ENCODE results near the gene WNT3A.

Gene WNT3A

DNA sequence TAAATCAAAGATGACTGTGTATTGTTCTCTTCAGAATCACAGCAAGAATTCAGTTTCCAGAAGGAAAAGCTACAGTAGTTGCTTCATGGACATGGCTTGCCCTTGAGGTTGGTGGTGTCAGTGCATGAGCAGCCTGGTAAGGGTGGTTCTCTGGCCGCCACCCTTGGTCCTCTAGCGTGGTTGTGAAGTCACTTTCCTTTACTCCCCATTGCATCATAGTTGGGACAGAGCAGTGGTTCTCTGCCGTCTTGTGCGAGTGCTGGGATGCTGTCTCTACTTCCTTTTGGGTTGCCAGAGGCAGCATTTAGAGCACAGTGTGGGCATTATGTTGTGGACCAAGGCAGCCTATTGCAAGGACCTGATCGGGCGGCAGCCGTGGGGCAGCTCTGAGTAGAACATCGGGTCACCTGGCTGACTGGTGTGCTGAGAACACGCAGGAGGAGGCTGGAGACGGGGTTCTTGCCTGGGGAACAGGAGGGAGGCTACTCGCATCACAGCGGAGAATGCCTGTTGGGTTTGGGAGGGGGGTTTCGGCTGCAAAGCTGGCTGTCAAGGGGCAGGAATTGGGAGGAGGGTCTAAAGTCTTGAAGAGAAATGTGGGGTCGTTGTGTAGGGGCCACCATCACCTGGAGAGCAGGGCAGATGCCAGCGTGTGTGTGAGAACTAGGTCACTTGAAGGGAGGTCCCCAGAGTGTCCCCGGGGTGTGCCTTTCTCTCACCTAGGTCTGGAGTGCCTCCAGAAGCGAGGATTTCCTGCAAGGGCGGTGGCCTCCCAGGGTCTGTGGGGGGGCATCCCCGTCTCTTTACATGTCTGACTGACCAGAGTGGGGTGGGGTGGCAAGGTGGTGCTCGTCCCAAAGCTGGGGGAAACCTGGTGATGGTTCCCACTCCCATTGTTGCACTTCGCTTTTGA lies 82.0 kb downstream of the WNT3A start:
- DNase-seq, result peak; percentile 64

DNA sequence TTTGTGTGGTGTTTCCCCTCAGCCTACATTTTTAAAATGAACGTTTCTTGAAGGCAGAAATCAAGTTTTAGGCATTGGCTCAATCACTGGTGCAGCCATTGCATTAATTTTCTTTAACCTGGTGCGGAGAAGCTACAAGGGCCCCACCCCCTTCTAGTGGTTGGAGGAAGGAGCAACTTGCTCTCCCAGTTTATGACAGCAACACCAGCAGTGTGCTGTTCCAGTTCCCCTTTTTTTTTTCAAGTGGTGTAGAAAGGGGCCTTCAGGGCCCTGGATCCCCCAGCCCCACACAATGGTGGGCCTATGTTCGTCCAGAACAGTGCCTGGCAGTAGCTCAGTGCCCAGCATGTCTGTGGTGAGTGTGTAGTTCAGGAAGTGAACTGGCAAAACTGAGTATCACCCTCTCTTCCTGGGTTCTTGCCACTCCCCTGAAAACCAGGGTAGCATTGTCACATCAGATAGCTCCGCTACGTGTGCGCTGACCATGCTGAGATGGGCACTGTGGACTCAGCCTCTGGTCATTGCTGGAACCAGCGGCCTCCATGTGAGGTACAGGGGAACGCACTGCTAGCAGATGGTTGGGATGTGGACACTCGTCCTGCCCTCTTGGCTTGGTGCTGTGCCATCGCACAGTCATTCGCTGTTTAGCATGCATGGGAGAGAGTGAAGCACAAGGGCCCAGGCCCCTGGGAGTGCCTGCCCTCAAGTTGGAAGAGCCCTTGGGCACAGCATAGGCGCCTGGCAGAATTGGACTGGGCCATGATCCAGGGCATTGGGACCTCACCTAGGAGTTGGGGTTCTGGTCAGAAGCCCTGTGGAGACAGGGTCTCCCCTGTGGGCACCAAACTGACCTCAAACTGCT lies 83.0 kb downstream of the WNT3A start:
- DNase-seq, result peak; percentile 61

DNA sequence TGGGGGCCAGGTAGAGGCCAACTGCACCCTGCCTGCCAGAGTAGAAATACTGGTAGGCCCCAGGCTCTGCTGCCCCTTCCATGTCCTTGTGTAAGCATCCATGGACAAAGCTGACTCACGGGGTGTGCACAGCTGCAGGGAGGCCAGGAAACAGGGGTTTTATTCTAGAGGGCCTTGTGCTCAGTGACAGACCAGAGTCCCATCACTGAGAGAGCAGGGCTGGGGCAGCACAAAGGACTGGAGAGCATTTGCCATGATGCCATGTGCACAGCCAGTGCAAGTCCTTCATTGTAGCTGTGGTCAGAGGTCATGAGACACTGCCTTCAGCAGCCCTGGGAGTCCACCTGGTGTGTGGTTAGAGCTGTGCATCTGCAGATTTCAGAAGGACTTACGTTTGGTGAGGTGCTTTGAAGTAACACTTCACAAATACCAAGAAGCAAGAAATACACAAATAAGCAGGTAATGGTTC lies 83.8 kb downstream of the WNT3A start:
- DNase-seq, result peak; percentile 64

DNA sequence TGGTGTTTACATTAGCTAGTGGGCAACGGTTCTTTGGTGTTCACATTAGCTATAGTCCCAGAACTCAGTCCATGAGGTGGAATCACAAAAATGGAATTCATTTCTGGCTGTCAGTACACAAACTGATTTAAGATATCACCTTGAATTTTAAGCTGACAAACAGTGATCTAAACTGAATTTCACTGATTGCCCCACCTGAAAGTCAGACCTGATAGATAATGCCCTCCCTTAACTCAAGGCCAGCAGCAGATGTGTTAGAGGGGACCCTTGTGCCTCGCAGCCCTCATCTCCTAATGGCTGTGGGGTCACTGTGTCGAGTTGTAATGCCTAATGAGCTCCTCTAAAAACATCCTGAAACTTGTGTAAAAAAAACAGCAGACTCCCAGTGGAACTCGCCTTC lies 84.3 kb downstream of the WNT3A start:
- no peak for DNase-seq

- peak; percentile 57 for DNase-seq
These were observed 85.7 kb downstream of the WNT3A start for GRCh38 chr1:228092342-228093049.

GRCh38 chr1:228093050-228093906 lies 86.5 kb downstream of the WNT3A start:
- DNase-seq, result peak; percentile 58

- DNase-seq, result peak; percentile 24
These were observed 87.7 kb downstream of the WNT3A start for GRCh38 chr1:228094432-228095016.

DNA sequence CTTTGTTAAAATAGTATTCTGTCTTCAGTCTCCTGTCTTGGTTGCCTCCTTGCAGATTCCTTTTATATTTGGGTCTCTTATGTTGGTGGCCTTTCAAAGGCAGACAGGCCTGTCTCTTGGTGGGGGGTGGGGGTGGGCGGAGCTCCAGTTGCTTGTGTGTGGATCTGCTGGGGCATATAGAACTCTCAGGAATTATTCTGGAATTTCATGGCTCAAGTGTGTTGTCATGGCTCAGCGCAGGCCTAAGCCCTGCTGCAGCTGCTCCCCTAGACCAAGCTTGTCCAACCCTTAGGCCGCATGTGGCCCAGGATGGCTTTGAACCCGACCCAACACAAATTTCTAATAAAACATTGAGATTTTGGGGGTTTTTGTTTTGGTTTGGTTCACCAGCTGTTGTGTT lies 88.4 kb downstream of the WNT3A start:
- DNase-seq, result peak; percentile 43

DNA sequence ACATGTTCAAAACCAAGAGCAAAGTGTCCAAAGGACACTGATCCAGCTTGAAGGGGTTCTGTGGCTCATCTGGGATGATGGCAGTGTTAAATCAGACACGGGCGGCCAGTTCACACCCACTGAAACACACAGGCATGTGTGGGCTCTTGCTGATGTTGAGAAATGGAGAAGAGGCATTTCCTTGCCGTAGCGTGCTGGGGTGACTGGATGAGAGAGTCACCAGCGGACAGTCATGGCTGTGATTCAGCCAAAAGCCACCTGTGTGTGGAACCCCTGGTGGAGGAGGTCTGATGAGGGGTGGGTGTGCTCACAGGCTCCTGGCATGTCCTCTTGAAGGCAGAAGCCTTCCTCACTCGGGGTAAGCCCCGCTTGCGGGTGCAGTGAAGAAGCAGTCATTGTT lies 89.1 kb downstream of the WNT3A start:
- DNase-seq, result peak; percentile 39

DNA sequence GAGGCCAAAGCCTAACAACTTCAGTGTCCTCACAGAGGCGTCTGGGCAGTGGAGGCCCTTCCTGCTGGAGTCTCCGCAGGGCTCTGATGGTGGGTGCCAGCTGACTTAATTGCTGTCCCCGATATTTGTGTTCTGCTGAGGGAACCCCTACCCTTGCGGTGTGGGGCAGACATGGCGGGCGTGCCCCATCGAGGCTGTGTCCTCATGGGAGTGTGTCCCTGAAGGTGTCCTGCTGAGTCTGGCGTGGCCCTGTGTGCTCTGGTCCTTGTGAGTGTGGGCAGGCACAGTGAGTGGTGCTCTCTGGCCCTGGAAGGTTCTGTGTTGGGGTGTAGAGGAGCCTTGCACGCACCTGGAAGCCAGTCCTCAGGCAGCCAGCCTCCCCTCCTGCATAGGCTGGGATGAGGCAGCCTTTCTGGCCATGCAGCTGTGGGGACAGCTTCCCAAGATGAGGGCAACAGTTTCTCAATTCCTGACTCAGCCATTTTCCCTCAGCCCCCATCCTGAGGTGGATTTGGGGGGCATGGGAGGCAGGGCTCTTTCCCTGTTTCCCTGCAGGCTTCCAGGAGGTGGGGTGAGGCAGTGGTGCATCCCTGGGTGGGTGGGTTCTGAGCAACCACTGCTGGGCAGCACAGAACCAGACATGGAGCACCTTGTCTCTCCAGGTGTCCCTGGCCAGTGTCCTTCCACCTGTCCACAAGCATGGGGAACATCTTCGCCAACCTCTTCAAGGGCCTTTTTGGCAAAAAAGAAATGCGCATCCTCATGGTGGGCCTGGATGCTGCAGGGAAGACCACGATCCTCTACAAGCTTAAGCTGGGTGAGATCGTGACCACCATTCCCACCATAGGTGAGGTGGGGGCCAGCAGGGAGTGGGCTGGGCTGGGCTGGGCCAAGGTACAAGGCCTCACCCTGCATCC lies 89.9 kb downstream of the WNT3A start:
- DNase-seq, result peak; percentile 62

DNA sequence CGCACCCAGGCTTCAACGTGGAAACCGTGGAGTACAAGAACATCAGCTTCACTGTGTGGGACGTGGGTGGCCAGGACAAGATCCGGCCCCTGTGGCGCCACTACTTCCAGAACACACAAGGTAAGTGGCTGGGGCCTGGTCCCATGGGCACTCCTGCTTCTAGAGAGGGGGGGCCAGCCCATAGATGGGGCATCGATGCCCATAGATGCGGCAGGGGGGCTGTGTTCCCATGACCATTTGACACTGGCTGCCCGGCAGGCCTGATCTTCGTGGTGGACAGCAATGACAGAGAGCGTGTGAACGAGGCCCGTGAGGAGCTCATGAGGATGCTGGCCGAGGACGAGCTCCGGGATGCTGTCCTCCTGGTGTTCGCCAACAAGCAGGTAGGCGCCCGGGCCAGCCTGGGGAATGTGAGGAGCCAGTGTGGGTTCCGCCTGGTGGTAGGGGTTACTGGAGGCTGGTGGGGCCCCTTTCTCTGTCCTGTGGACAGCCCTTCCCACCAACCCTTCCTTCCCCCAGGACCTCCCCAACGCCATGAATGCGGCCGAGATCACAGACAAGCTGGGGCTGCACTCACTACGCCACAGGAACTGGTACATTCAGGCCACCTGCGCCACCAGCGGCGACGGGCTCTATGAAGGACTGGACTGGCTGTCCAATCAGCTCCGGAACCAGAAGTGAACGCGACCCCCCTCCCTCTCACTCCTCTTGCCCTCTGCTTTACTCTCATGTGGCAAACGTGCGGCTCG lies 90.7 kb downstream of the WNT3A start:
- DNase-seq, result peak; percentile 63

- peak; percentile 60 for DNase-seq
These were observed 91.6 kb downstream of the WNT3A start for GRCh38 chr1:228098323-228098931.

DNA sequence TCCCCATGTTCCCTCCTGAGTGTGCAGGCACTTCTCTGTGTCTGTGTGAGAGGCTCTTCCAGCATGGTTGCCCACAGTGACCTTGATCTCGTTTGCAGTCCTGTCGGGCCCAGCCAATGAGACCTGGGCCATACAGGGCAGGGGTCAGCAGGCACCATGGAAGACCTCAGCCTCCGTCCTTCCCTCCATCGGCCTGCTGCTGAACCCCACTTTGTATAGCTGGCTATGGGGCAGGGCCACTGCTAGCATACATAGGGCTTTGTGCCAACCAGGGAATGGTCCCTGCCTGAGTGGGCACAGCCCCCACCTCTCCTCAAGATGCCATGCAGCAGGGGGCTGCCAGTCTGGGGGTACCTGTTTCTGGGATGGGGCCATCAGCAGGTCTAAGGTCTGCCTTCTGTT lies 92.5 kb downstream of the WNT3A start:
- DNase-seq, result peak; percentile 59

GRCh38 chr1:228100822-228101613 lies 94.2 kb downstream of the WNT3A start:
- DNase-seq, result peak; percentile 63

DNA sequence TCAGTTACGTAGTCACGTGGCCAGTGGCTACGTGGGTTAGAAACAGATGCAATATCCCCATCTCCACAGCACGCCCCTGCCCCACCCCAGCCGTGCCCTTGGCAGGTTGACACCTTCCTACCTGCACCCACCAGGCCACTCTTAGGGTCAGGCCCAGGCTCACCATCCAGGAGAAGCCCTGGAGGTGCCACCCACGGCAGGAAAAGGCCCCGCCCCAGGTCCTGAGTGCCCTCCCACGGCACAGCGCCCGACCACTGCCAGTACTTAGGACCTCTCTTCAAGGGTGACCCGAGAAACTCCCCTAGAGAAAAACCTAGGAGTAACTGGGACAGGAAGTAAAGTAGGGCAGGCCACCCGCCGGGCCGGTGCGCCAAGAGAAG lies 94.8 kb downstream of the WNT3A start:
- peak; percentile 74 for DNase-seq

GRCh38 chr1:228101994-228102790 lies 95.4 kb downstream of the WNT3A start:
- peak; percentile 87 for DNase-seq

DNA sequence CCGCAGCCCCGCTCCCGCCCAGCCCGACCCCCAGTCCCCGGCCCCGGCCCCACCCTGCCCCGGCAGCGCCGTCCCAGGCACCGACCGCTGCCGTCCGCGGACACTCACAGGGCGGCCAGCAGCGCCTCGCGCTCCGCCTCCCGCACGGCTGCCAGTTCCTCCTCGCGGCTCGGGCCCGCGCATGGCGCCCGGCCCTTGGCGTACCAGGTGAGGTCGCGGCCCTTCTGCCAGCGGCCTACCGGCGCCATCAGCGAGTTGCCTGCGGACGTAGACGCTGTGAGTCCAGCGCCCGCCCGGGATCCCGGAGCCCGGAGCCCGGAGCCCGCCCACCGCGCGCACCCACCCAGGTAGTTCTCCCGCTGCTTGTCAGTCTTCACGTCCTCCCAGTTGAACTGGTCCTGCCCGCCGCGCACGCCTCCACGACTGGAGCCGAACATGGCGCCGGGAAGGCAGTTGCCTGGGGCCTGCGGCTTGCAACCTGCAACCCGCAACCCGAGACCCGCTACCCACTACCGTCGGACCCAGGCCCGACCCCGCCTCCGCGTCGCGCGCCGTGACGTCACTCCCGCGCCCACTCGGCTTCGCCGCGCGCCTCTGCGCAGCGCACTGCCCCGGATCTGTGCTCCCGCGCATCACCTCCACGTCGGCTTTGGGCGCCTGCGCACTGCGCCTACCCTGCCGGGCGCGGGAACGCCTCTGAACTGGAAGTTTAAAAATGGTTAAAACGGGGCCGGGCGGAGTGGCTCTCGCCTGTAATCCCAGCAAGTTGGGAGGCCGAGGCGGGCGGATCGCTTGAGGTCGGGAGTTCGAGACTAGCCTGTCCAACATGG lies 96.2 kb downstream of the WNT3A start, which contains the start of gene C1orf35:
TSS of gene C1orf35 (minus strand) at position 535 of the 830 bp plus-strand sequence. CDS start at position 437, 98 bp downstream.
- peak; percentile 98 for DNase-seq

All from activated effector memory CD4-positive, alpha-beta T cell treated with anti-CD3 and anti-CD28 coated beads, Interleukin-2, amount 50 U/mL, for 16 hours (primary cell).